SK-N-SH (cell line): ENCODE data around the gene APPL2. TPM values are rescaled to one million over a fixed set of nuclear protein-coding genes. Genes with fewer than 3 reads are reported as not detected.
A peak's percentile ranks its signal among the peaks of the same experiment; 100 is the strongest.

ENCODE experiments used
- CTCF ChIA-PET: fragments of 300-600, 350-600 bp; formaldehyde crosslinking; extraction: SDS; loops from one replicate; lab custom pipeline; 2021; lab: Yijun Ruan, JAX
- POLR2A ChIA-PET: fragments of 350-600 bp; sonication (Branson Sonifier 250); formaldehyde crosslinking; extraction: SDS; loops from one replicate; lab custom pipeline; 2020; ENCODE audit warnings: antibody characterized with exemption, inconsistent platforms; lab: Yijun Ruan, JAX
- DNase-seq: peaks from one replicate; pipeline ENCODE4 v3.0.0; 2012
- H2AFZ ChIP-seq: fragments of 200-600 bp; sonication (generic); 2 replicates; pipeline ENCODE4 v1.8.1; 2016; ENCODE audit warnings: antibody characterized with exemption, mild to moderate bottlenecking, low read depth
- H3F3A ChIP-seq: fragments of 200-600 bp; sonication (generic); replicated peaks from 2 replicates; pipeline ENCODE3; 2016; ENCODE audit warnings: antibody characterized with exemption, mild to moderate bottlenecking; ENCODE audit not compliant: insufficient read depth
- H3K27ac ChIP-seq, 2 experiments: fragments of 200-500 bp in 1 of 2; fragments of 200-600 bp in 1 of 2; sonication (Bioruptor generic) in 1 of 2; sonication (generic), shearing (Covaris generic) in 1 of 2; 2 replicates each; pipeline versions ENCODE4 v1.5.1 to v1.6.1; 2014 to 2016; ENCODE audit warnings: low read depth in 2 of 2, inconsistent platforms in 1 of 2, low read length in 1 of 2, mild to moderate bottlenecking in 1 of 2, mixed read lengths in 1 of 2
- H3K27me3 ChIP-seq: fragments of 200-600 bp; sonication (generic), shearing (Covaris generic); 2 replicates; pipeline ENCODE4 v1.6.1; 2016; ENCODE audit warnings: mixed run types; ENCODE audit not compliant: insufficient read depth
- H3K36me3 ChIP-seq, 2 experiments: fragments of 200-500 bp in 1 of 2; fragments of 200-600 bp in 1 of 2; sonication (Bioruptor generic) in 1 of 2; sonication (generic) in 1 of 2; replicated peaks in 1 of 2; 2 replicates each; pipeline versions ENCODE3 to v1.5.1; 2014 to 2016; ENCODE audit warnings: low read length in 1 of 2, mild to moderate bottlenecking in 1 of 2; ENCODE audit not compliant: insufficient read depth in 2 of 2, control insufficient read depth in 1 of 2
- H3K4me1 ChIP-seq, 2 experiments: fragments of 200-500 bp in 1 of 2; fragments of 200-600 bp in 1 of 2; sonication (Bioruptor generic) in 1 of 2; sonication (generic), shearing (Covaris generic) in 1 of 2; 2 replicates each; pipeline versions ENCODE4 v1.5.1 to v1.6.1; 2014 to 2016; ENCODE audit warnings: low read depth in 1 of 2, low read length in 1 of 2, mixed run types in 1 of 2; ENCODE audit not compliant: insufficient read depth in 2 of 2, control insufficient read depth in 1 of 2
- H3K4me2 ChIP-seq: fragments of 200-600 bp; sonication (generic), shearing (Covaris generic); 2 replicates; pipeline ENCODE4 v1.6.1; 2017; ENCODE audit warnings: mixed run types
- H3K4me3 ChIP-seq, 2 experiments: fragments of 200-500 bp in 1 of 2; fragments of 200-600 bp in 1 of 2; sonication (Bioruptor generic) in 1 of 2; sonication (generic), shearing (Covaris generic) in 1 of 2; 2 replicates each; pipeline versions ENCODE4 v1.5.1 to v1.8.1; 2014 to 2016; ENCODE audit warnings: low read depth in 2 of 2, inconsistent platforms in 1 of 2, low read length in 1 of 2, mild to moderate bottlenecking in 1 of 2, mixed read lengths in 1 of 2, moderate library complexity in 1 of 2
- H3K79me2 ChIP-seq: fragments of 200-600 bp; sonication (generic); 2 replicates; pipeline ENCODE4 v1.8.1; 2017; ENCODE audit warnings: mild to moderate bottlenecking; ENCODE audit not compliant: insufficient read depth
- H3K9ac ChIP-seq: fragments of 200-600 bp; sonication (generic); 2 replicates; pipeline ENCODE4 v1.6.1; 2017; ENCODE audit warnings: mixed run types
- H3K9me2 ChIP-seq: fragments of 200-600 bp; sonication (generic); 2 replicates; pipeline ENCODE4 v1.6.1; 2017; ENCODE audit warnings: mixed run types
- H3K9me3 ChIP-seq: fragments of 200-600 bp; sonication (generic); 2 replicates; pipeline ENCODE4 v1.6.1; 2017; ENCODE audit warnings: mixed run types, mild to moderate bottlenecking, moderate library complexity
- H4K20me1 ChIP-seq: fragments of 200-600 bp; sonication (generic); 2 replicates; pipeline ENCODE4 v1.6.1; 2017; ENCODE audit warnings: mild to moderate bottlenecking, mixed run types; ENCODE audit not compliant: insufficient read depth
- ELF1 ChIP-seq: IDR thresholded peaks from 2 replicates; pipeline ENCODE4 v1.4.0; 2012
- MAX ChIP-seq: IDR thresholded peaks from 2 replicates; pipeline ENCODE4 v1.4.0; 2012; ENCODE audit warnings: low read depth
- MXI1 ChIP-seq: IDR thresholded peaks from 2 replicates; pipeline ENCODE4 v1.6.1; 2012; ENCODE audit warnings: mild to moderate bottlenecking, low read depth, low read length, improper control_type of control experiment
- NFIC ChIP-seq: IDR thresholded peaks from 2 replicates; pipeline ENCODE4 v1.4.0; 2012; ENCODE audit warnings: borderline replicate concordance
- POLR2AphosphoS5 ChIP-seq: IDR thresholded peaks from 2 replicates; pipeline ENCODE4 v1.6.1; 2012; ENCODE audit warnings: low read depth, low read length
- RCOR1 ChIP-seq: fragments of 150-350 bp; IDR thresholded peaks from 2 replicates; pipeline ENCODE4 v1.6.1; 2017; ENCODE audit warnings: antibody characterized with exemption, low read length
- RXRA ChIP-seq: IDR thresholded peaks from 2 replicates; pipeline ENCODE4 v1.4.0; 2012; ENCODE audit warnings: low read depth, mild to moderate bottlenecking, borderline replicate concordance
- SMC3 ChIP-seq: IDR thresholded peaks from 2 replicates; pipeline ENCODE4 v1.6.1; 2012; ENCODE audit warnings: low read depth, low read length, improper control_type of control experiment
- TCF12 ChIP-seq: IDR thresholded peaks from 2 replicates; pipeline ENCODE4 v1.4.0; 2012
- USF2 ChIP-seq: fragments of 150-350 bp; IDR thresholded peaks from 2 replicates; pipeline ENCODE4 v1.6.1; 2017; ENCODE audit warnings: antibody characterized with exemption, low read length, low read depth, borderline replicate concordance
- WGBS: methylation state at CpG from one replicate; pipeline ENCODE4 v1.1.6; 2017; ENCODE audit warnings: low lambda C conversion rate; 5-methylcytosine and 5-hydroxymethylcytosine counted together
- polyA plus RNA-seq, 3 experiments: library from polyadenylated mRNA; depleted of rRNA; stranded (reverse); fragments of >200 nt; gene quantifications; 2 replicates each; pipeline ENCODE4 v1.2.3, GENCODE V29; 2012
- TF ChIP-seq, protein P1 (sequence below): fragments of 150-350 bp; IDR thresholded peaks from 2 replicates; pipeline ENCODE4 v1.6.1; 2016; ENCODE audit warnings: mild to moderate bottlenecking, low read depth, low read length
- TF ChIP-seq, protein P2 (sequence below): IDR thresholded peaks from 2 replicates; pipeline ENCODE4 v1.4.0; 2012; ENCODE audit warnings: low read depth, borderline replicate concordance

APPL2 gene
- polyA plus RNA-seq, 1 of the 3 experiments (the other 2 are of a cell fraction): 59.2 TPM

- TF ChIP-seq SMC3: peak; percentile 4; the same call in 1 of the 2 replicates
- TF ChIP-seq RCOR1: peak; percentile 23; the same call in 1 of the 2 replicates
- TF ChIP-seq ELF1: peak; percentile 48; the same call in 1 of the 2 replicates
- peak; percentile 96 for TF ChIP-seq MAX
- TF ChIP-seq, protein P1, sequence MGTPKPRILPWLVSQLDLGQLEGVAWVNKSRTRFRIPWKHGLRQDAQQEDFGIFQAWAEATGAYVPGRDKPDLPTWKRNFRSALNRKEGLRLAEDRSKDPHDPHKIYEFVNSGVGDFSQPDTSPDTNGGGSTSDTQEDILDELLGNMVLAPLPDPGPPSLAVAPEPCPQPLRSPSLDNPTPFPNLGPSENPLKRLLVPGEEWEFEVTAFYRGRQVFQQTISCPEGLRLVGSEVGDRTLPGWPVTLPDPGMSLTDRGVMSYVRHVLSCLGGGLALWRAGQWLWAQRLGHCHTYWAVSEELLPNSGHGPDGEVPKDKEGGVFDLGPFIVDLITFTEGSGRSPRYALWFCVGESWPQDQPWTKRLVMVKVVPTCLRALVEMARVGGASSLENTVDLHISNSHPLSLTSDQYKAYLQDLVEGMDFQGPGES: no peak
- peak; percentile 66; the same call in 1 of the 2 replicates for TF ChIP-seq USF2
- TF ChIP-seq NFIC: peak; percentile 84
- TF ChIP-seq, protein P2, sequence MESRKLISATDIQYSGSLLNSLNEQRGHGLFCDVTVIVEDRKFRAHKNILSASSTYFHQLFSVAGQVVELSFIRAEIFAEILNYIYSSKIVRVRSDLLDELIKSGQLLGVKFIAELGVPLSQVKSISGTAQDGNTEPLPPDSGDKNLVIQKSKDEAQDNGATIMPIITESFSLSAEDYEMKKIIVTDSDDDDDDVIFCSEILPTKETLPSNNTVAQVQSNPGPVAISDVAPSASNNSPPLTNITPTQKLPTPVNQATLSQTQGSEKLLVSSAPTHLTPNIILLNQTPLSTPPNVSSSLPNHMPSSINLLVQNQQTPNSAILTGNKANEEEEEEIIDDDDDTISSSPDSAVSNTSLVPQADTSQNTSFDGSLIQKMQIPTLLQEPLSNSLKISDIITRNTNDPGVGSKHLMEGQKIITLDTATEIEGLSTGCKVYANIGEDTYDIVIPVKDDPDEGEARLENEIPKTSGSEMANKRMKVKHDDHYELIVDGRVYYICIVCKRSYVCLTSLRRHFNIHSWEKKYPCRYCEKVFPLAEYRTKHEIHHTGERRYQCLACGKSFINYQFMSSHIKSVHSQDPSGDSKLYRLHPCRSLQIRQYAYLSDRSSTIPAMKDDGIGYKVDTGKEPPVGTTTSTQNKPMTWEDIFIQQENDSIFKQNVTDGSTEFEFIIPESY: no peak
- TF ChIP-seq POLR2AphosphoS5: no peak; the same call in 1 of the 2 replicates
- peak; percentile 87 for TF ChIP-seq TCF12
- TF ChIP-seq MXI1: peak; percentile 94
These were observed 9.8 kb downstream of the APPL2 start (continued) for GRCh38 chr12:105226219-105226618.

DNA sequence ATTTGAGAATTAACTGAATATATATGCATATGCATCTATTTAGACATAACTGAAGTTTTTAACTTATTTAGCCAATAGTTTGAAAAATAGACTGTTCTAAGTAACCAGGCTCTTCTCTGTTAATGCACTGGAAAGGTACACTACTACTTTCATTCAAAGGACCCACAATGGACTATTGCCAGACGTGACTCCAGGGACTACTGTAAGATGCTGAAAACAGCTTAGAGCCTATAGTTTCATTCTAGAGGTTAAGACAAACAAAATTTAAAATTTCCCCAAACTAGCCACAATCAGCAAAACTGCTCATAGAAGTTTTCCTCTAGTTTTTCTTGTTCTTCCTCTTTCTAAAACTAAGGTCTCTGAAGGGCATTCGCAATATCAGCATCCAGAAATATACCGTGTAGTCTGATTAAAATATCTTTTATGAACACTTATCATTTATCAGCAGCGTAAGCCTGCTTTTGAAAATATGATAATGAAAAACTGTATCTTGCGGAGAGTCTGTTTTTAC lies 10.4 kb downstream of the APPL2 start:
- peak overlapping the region; percentile 44; the same call in 1 of the 2 replicates for H3K9ac ChIP-seq
- H3K4me3 ChIP-seq: no peak overlapping the region
- CTCF ChIA-PET: interaction anchor here (1.3 to 2.7 kb wide), 2 partner anchors 9 to 10 kb away, joined by 4 to 8 read pairs; partner anchors contain the start of gene APPL2
- peaks cover 5% of the 10 kb centered on the region for H4K20me1 ChIP-seq
- H3K79me2 ChIP-seq: peaks cover 94% of the 10 kb centered on the region
- peaks cover 61 to 73% of the 10 kb centered on the region in 2 experiments for H3K36me3 ChIP-seq
- peaks cover 51% of the 10 kb centered on the region for H3F3A ChIP-seq
- no peaks in the 10 kb centered on the region for H3K9me2 ChIP-seq
- H3K4me2 ChIP-seq: peak overlapping the region; percentile 33; the same call in 1 of the 2 replicates
- 69% methylated on average over 5 of the region's 5 CpGs for WGBS
- POLR2A ChIA-PET: interaction anchor here (4.8 kb wide), 1 partner anchor 10 kb away, joined by 28 read pairs; the partner anchor contains the start of gene APPL2
- no peak for TF ChIP-seq RXRA
- no peaks in the 10 kb centered on the region for H3K27me3 ChIP-seq
- peak overlapping the region; percentile 69 to 88 for H3K27ac ChIP-seq
- H3K4me1 ChIP-seq: peaks cover 17 to 42% of the 10 kb centered on the region in 2 experiments
- no peaks in the 10 kb centered on the region for H3K9me3 ChIP-seq
- H2AFZ ChIP-seq: no peak overlapping the region
- DNase-seq: no peak
